Chondrocyte (in vitro differentiated cells): ENCODE data around the gene GPATCH8. TPM values are rescaled to one million over a fixed set of nuclear protein-coding genes. Genes with fewer than 3 reads are reported as not detected.
A peak's percentile ranks its signal among the peaks of the same experiment; 100 is the strongest.

Experiments used
- DNase-seq: peaks from one replicate; pipeline ENCODE4 v3.0.0; 2021; ENCODE audit warnings: mixed read lengths, low spot score
- H3K27ac Mint-ChIP-seq: one replicate; pipeline ENCODE4 v1.8.0; 2021; ENCODE audit warnings: mild to moderate bottlenecking, moderate library complexity, mixed read lengths; ENCODE audit not compliant: unreplicated experiment
- H3K27me3 Mint-ChIP-seq: 2 replicates; pipeline ENCODE4 v1.8.0; 2021; ENCODE audit warnings: low read depth, mixed read lengths
- H3K36me3 Mint-ChIP-seq: 2 replicates; pipeline ENCODE4 v1.8.0; 2021; ENCODE audit warnings: low read depth, mixed read lengths
- H3K4me1 Mint-ChIP-seq: 2 replicates; pipeline ENCODE4 v1.8.0; 2021; ENCODE audit warnings: low read depth, mild to moderate bottlenecking, mixed read lengths
- H3K4me3 Mint-ChIP-seq: one replicate; pipeline ENCODE4 v1.8.0; 2021; ENCODE audit warnings: mild to moderate bottlenecking, moderate library complexity, mixed read lengths; ENCODE audit not compliant: unreplicated experiment
- H3K9me3 Mint-ChIP-seq: 2 replicates; pipeline ENCODE4 v1.8.0; 2021; ENCODE audit warnings: low read depth, mixed read lengths
- total RNA-seq: library from RNA; stranded (reverse); gene quantifications from 3 replicates; pipeline ENCODE4 v1.2.1, GENCODE V29; 2021
- TF ChIP-seq, protein P1 (sequence below): fragments of 200-600 bp; sonication (generic); IDR thresholded peaks from 2 replicates; pipeline ENCODE4 v1.5.0; 2021; ENCODE audit warnings: antibody characterized with exemption, mild to moderate bottlenecking, moderate library complexity

GPATCH8 gene
- total RNA-seq, 1 donor from 2014 or later, result 31.1 TPM

DNA sequence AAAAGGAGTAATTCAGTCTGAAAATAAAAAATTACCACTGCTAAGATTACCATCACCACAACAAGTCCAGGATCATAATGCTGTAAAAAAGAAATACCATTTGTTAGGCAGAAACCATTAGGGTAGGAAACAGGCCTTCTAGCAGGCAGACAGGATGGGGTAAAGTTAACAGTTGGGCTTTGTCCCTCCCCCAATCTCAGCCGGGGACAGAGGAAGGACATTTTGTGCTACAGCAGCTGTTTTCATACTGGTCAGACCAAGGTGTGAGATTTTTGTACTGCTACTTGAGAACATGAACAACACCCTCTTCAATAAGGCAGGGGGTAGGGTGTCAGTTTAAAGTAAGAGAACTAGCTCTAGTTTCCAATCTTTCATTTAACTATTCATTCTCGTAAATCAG is 64.6 kb downstream of the GPATCH8 start:
- H3K9me3 Mint-ChIP-seq, result no peaks in the 10 kb centered on the region
- TF ChIP-seq, protein P1, sequence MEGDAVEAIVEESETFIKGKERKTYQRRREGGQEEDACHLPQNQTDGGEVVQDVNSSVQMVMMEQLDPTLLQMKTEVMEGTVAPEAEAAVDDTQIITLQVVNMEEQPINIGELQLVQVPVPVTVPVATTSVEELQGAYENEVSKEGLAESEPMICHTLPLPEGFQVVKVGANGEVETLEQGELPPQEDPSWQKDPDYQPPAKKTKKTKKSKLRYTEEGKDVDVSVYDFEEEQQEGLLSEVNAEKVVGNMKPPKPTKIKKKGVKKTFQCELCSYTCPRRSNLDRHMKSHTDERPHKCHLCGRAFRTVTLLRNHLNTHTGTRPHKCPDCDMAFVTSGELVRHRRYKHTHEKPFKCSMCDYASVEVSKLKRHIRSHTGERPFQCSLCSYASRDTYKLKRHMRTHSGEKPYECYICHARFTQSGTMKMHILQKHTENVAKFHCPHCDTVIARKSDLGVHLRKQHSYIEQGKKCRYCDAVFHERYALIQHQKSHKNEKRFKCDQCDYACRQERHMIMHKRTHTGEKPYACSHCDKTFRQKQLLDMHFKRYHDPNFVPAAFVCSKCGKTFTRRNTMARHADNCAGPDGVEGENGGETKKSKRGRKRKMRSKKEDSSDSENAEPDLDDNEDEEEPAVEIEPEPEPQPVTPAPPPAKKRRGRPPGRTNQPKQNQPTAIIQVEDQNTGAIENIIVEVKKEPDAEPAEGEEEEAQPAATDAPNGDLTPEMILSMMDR, result no peak
- H3K36me3 Mint-ChIP-seq, result peaks cover 10% of the 10 kb centered on the region
- DNase-seq, result no peak
- peak overlapping the region; percentile 83 for H3K27ac Mint-ChIP-seq
- peaks cover 29% of the 10 kb centered on the region for H3K4me1 Mint-ChIP-seq
- no peaks in the 10 kb centered on the region for H3K27me3 Mint-ChIP-seq
- no peak overlapping the region for H3K4me3 Mint-ChIP-seq

DNA sequence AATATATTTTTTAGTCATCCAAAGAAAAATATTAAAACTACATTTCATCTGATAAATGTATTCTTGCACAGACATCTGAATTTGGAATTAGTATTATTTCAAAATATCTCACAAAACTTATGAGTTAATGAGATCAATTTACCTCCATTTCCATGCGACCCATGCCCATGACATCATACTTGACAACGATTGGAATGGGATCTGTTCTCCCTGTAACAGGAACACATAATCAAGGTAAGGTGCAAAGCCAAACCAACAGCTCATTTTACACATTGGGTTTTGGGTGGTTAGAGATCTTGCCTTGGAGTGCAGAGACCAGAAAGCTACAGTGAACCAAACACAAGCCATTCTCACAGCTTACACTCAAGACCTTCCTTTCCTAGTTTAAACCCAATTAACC is 66.9 kb downstream of the GPATCH8 start:
- peaks cover 24% of the 10 kb centered on the region for H3K36me3 Mint-ChIP-seq
- no peaks in the 10 kb centered on the region for H3K27me3 Mint-ChIP-seq
- peaks cover 37% of the 10 kb centered on the region for H3K4me1 Mint-ChIP-seq
- DNase-seq, result no peak
- H3K9me3 Mint-ChIP-seq, result no peaks in the 10 kb centered on the region
- no peak overlapping the region for H3K27ac Mint-ChIP-seq
- H3K4me3 Mint-ChIP-seq, result no peak overlapping the region
- TF ChIP-seq, protein P1, result no peak

DNA sequence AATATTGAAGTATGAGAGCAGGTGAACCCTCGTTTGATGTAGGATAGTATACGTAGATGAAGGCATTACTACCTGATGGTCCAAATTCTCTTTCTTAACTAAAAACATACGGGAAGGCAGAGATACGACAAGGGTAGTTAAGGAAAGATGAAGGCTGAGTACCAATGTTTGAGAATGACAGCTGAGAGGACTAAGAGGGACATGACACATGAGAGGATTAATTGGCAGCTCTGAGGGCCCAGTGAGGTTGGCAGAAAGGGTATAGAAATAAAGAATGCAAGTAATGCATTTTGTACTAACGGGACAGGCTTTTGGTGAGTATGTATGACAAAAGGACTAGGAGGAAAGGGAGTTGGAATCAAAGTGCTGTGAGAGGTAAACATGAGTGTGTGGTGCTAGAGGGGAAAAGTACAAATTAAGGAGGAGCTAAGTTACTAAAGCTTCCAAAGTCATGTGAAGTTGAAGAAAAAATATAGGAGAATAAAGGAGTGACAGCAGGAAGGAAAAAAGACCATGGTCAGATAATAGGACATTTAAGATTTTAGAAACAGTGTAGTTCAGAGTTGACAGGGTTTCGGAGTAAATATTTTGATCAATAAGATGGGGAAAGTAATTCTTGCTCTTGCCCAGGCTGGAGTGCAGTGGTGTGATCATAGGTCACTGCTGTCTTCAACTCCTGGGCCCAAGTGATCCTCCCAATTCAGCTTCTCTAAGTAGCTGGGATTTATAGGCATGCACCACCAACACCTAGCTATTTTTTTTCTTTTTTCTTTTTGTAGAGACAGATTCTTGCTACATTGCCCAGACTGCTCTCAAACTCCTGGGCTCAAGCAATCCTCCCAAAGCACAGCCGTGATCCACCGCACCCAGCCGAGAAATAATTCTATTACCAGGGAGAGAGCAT is 70.7 kb downstream of the GPATCH8 start:
- Mint-ChIP-seq H3K27ac (peak overlapping the region; percentile 67), H3K9me3 (no peaks in the 10 kb centered on the region)

DNA sequence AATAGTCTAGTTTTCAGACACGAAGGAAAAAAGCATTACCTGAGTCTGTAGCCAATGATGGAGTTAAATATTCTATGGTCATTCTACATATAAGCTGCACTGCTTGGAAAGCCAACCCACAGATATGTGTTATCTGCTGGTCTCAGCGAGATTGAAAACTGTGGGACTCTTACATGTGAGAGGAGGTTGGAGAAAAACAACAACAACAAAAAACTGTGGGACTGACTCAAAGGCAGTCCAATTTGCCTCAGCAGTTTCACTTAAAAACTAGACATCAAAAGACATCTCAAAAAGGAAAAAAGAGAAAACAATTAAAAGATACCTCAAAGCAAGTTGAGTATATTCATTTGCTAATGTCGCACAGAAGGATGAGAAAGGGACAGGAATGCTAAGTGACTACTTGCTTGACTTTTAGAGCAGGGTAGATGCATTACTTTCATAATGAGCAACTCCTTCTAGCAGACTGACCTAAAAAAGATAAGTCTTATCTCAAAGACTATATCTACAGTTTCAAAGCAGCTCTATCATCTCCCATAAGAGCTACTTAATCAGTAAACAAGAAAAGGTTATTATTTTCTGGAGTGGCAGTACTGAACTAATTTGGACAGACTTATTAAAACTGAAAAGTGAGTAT is 78.3 kb downstream of the GPATCH8 start:
- no peak for DNase-seq
- Mint-ChIP-seq H3K4me1 (no peaks in the 10 kb centered on the region), H3K4me3 (no peak overlapping the region), H3K27ac (no peak overlapping the region), H3K36me3 (peaks cover 11% of the 10 kb centered on the region), H3K27me3 (no peaks in the 10 kb centered on the region), H3K9me3 (no peaks in the 10 kb centered on the region)
- TF ChIP-seq, protein P1, result no peak

More for the DNA sequence above, 70.7 kb downstream of the GPATCH8 start:
- Mint-ChIP-seq H3K4me1 (peaks cover 15% of the 10 kb centered on the region), H3K4me3 (no peak overlapping the region), H3K36me3 (peaks cover 24% of the 10 kb centered on the region), H3K27me3 (no peaks in the 10 kb centered on the region)
- no peak for DNase-seq
- TF ChIP-seq, protein P1, result no peak

DNA sequence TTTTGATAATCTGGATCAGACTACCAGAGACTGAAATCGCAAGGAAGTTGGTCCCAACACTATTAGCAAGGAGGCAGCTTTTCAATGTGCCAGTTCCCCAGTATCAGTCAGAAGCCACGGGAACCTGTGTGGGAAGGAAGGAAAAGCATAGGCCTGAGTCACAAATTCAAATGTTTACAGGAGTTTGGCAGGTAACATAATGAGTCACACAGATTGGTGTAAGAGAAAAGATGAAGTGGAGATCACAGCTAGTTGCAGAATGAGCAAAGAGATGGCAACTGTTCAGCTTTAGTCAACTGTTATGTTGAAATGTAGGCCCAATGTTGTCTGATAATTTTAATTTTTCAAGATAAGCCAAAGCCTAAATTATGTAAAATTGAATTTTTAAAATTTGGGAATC is 85.7 kb downstream of the GPATCH8 start:
- DNase-seq, result no peak

More for the DNA sequence above, 85.7 kb downstream of the GPATCH8 start:
- Mint-ChIP-seq H3K4me3 (no peak overlapping the region), H3K27me3 (no peaks in the 10 kb centered on the region), H3K4me1 (no peaks in the 10 kb centered on the region), H3K36me3 (peaks cover 8% of the 10 kb centered on the region), H3K9me3 (no peaks in the 10 kb centered on the region), H3K27ac (no peak overlapping the region)
- TF ChIP-seq, protein P1, result no peak
